ENCODE results near the gene CD28.
"Not testable (repeated sequence)": the region's sequence is repeated elsewhere in the genome, so short reads cannot be mapped to it uniquely, and the experiment has no call there.

Gene CD28

GRCh38 chr2:203785391-203786110 is 79.1 kb downstream of the CD28 start:
- not testable (repeated sequence) for DNase-seq

DNA sequence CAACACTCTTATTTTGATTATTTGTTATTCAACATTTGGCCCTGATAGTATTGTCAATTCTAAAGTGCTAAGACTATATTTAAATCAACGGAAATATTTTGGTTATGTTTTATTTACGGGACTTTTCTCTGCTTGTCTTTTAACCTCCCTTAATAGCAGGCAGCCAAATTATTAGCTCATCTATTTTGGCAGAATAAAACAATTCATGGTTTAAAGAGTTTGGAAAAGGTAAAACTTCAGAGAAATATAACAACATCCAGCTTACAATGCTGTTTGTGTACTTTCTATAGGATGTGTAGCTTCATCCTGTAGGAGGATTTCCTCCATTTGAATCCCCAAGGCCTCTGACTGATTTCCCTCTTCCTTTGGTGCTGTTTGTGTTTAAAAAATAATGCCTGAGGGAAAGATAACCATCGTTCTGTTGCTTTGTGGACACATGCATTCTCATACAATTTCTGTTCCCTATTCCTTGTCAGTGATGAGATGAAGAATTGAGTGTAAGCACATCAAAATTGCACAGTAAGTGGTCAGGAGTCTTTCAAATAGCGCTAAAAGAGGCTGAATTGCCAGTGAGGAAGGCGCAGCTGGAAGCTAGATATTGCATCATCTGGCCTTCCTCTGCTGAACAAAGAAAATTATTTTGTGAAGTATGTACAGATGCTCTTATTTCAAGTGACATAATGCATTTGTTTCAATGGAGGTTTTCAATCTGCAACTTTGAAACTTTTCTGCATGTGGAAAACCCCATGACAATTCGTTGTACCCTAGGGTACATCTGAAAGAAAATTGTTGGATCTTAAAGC is 80.3 kb downstream of the CD28 start:
- DNase-seq = no peak

DNA sequence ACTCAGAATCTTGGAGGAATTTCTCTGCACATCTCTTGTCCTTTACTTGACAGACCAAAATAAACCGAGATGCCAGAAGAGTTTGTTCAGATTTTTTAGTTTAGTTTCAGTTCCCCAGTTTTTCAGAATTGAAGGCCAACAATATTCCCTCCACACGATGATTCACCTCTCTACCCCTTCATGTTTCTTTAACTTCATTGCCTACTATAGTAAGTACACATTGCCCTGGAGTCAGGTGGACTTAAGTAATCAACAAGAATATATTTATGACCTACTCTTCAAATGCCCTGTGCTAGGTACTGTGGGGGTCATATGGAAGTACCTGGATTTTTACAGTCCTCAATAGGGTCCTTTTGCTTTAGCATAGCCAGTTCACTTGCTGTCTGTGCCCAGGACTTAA is 81.5 kb downstream of the CD28 start:
- DNase-seq = no peak

All from CD4-positive, alpha-beta T cell treated with Interleukin-10 for 1 hour (primary cell).